ENCODE results near the gene XRCC3. TPM values are rescaled to one million over a fixed set of nuclear protein-coding genes. Genes with fewer than 3 reads are reported as not detected.

Gene XRCC3
- total RNA-seq, 4 donors from 2014 or later, result 9.5 to 14.7 (median 12.3) TPM

DNA sequence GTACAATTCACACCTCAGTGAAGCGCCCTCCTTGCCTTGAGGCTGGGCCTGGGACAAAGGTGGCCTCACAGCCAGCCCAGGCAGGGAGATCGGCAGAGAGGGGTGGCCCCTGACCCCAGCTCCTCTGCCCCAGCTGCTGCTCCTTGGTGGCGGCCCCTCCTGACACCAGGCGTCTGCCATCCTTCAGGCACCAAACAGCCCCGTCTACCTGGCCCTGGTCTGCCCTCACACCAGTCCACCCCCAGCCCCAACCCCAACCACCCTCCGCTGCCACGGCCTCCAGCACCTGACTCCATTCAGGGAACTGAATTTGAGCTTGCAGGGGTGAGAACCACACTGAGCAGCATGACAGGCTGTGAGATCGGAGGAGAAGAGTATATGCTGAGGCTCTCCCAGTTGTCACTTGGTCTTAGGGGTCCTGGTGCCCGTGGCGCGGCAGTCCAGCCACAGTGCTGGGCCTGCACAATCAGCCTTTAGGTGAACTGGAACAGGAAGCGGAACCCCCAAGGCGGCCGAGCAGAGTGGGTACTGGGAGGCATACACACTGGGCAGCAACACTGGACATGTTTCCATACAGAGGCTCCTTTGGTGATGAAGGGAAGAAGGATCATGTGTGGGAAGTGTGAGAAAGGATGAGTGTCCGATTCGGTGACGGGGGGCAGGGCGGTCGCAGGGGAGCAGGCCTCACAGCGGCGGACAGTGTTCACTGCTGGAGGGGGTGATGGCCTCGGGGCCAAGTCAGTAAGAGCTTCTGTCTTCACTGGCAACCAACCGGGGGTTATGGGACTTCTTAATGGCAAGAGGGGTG is 19.0 kb upstream of the XRCC3 start:
- intact Hi-C loops (cut with DNase I; ENCODE audit: low total_unique reads), result no loop called here
- no peak for TF ChIP-seq POLR2A (IDR thresholded peaks at IDR 0.05)
- TF ChIP-seq, protein P1, sequence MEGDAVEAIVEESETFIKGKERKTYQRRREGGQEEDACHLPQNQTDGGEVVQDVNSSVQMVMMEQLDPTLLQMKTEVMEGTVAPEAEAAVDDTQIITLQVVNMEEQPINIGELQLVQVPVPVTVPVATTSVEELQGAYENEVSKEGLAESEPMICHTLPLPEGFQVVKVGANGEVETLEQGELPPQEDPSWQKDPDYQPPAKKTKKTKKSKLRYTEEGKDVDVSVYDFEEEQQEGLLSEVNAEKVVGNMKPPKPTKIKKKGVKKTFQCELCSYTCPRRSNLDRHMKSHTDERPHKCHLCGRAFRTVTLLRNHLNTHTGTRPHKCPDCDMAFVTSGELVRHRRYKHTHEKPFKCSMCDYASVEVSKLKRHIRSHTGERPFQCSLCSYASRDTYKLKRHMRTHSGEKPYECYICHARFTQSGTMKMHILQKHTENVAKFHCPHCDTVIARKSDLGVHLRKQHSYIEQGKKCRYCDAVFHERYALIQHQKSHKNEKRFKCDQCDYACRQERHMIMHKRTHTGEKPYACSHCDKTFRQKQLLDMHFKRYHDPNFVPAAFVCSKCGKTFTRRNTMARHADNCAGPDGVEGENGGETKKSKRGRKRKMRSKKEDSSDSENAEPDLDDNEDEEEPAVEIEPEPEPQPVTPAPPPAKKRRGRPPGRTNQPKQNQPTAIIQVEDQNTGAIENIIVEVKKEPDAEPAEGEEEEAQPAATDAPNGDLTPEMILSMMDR (IDR thresholded peaks at IDR 0.05), result no peak
- 81 to 86% methylated on average over 20 to 23 of the region's 23 CpGs for WGBS, 2 donors
- H3K4me3 ChIP-seq (ENCODE audit: low read depth, poor library complexity, severe bottlenecking), result no peak overlapping the region
- no peak for DNase-seq (ENCODE audit: low spot score in 2 of 2)

DNA sequence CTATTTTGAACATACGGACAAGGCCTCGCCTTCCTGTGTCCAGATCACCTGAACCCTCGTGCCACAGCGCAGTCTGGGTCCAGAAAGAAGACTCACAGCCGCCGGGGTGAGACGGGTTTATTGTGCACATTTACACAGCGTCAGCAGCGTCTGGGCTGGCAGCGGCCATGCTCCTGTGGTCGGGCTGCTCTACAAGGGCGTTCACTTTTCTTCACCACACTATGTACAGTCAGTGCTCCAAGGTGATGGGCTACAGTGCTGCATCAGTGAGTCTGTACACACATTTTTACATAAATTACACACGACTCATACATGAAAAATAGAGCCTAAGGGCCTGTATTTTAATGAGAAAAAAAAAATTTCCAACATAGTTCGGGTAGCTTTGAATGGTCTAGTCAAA is 18.4 kb upstream of the XRCC3 start:
- no peak overlapping the region for H3K4me3 ChIP-seq (ENCODE audit: low read depth, poor library complexity, severe bottlenecking)
- intact Hi-C loops (cut with DNase I; ENCODE audit: low total_unique reads), result no loop called here
- WGBS, 2 donors, result 52 to 67% methylated on average over 14 of the region's 14 CpGs
- TF ChIP-seq, protein P1 (IDR thresholded peaks at IDR 0.05), result no peak
- no peak for TF ChIP-seq POLR2A (IDR thresholded peaks at IDR 0.05)
- no peak for DNase-seq (ENCODE audit: low spot score in 2 of 2)

DNA sequence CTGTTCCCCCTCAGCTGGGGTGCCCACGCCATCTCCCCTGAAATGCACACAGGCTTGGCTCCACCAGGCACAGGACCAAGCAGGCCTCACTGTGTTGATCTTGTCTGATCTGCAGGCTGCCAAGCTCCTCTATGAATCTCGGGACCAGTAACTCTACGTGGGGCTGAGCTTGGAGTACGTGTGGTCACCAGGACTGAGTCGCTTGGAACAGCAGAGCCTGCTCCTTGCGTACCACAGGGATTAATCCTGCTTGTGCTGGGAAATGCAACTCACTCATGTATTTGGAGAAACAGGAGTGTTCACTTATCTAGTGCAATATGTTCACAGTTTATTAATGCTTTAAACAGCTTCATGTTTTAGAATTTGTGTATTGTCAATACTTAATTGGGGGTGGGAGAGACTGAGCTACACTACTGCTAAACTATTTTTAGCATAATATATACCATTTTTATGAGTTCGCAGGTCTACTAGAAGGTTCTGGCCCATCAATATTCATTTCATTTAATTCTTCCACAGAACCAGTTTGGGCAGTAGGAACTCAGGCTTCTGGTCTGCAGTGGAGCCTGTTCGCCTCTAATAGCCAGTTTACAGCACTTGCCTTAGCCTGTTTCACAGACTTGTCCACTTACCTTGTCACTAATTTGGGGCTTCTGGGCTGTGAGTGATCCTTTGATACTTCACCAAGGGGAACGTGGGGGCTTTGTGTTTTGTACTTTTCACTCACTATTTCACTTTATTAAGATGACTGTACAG is 17.8 kb upstream of the XRCC3 start:
- 53 to 60% methylated on average over 9 of the region's 9 CpGs for whole genome bisulfite sequencing, 2 donors
- peak in 1 of 2 donors; percentile 74 for DNase-seq (ENCODE audit: low spot score in 2 of 2)
- H3K4me3 ChIP-seq (ENCODE audit: low read depth, poor library complexity, severe bottlenecking), result no peak overlapping the region
- TF ChIP-seq, protein P1 (IDR thresholded peaks at IDR 0.05), result no peak
- no peak for TF ChIP-seq POLR2A (IDR thresholded peaks at IDR 0.05)
- intact Hi-C loops (cut with DNase I; ENCODE audit: low total_unique reads), result no loop called here

DNA sequence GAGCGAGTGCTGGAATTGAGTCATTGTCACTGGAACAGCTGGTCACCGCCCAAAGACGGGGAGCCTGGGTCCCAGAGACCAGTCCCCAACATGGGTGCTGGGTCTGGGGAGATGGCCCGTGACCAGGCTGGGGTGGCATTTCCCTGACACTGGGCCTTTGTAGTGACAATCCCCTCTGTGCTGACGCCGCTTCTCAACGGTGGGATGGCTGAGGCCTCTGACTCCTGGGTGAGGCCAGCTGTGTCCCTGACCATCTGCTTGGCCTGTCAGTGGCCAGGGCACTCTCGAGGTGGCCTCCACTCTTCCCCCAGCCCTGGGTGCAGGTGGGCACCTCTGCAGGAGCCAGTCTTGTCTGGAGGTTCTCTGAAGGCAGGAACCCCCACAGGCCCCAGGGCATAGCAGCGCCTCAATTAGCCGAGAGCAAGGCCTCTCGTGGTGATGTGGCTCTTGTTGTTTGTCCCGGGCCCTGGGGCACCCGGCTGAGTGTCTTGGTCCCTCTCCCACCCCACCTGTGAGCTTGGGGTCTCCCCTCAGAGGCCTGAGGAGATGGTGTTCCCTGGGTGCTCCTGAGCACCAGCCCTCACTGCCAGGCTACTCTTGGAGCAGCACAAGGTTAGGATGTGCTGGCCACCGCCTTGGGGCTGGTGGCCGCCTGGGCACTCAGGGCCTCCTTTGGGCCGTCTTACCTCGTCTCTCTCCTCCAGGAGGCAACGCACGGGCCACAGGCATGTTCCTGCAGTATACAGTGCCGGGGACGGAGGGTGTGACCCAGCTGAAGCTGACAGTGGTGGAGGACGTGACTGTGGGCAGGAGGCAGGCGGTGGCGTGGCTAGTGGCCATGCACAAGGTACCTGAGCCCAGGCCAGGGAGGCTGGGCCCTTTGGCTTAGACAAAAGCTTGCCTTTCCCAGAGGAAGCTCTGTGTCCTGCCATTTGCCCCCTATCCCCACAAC is 16.9 kb upstream of the XRCC3 start:
- peak in 1 of 2 donors; percentile 84 for DNase-seq (ENCODE audit: low spot score in 2 of 2)
- no peak overlapping the region for H3K4me3 ChIP-seq (ENCODE audit: low read depth, poor library complexity, severe bottlenecking)
- intact Hi-C loops (cut with DNase I; ENCODE audit: low total_unique reads), result no loop called here
- 76 to 78% methylated on average over 20 to 23 of the region's 24 CpGs for WGBS, 2 donors
- TF ChIP-seq, protein P1 (IDR thresholded peaks at IDR 0.05), result no peak
- no peak for TF ChIP-seq POLR2A (IDR thresholded peaks at IDR 0.05)

DNA sequence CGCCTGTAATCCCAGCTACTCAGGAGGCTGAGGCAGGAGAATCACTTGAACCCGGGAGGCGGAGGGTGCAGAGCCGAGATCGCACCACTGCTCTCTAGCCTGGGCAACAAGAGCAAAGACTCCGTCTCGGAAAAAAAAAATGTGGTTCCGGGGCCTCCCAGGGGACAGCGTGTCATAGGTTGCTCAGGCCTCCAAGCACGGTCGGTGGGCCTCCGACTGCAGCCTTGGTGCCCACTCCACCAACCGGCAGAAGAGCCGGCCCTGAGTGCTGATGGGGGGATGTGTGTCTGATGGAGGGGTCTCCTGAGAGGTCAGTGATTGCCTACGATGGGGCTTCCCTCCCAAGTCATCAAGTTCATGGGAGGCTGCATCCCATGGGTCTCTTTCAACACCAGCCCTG is 16.2 kb upstream of the XRCC3 start:
- intact Hi-C loops (cut with DNase I; ENCODE audit: low total_unique reads), result no loop called here
- 94% methylated on average over 13 to 14 of the region's 15 CpGs for WGBS, 2 donors
- no peak for DNase-seq (ENCODE audit: low spot score in 2 of 2)
- no peak for TF ChIP-seq POLR2A (IDR thresholded peaks at IDR 0.05)
- TF ChIP-seq, protein P1 (IDR thresholded peaks at IDR 0.05), result no peak
- H3K4me3 ChIP-seq (ENCODE audit: low read depth, poor library complexity, severe bottlenecking), result no peak overlapping the region

All from lower leg skin (tissue), 4 donors.